CD4-positive, alpha-beta T cell (primary cell): ENCODE measurements around the gene GRIN3B. TPM values are rescaled to one million over a fixed set of nuclear protein-coding genes. Genes with fewer than 3 reads are reported as not detected.
A peak's percentile ranks its signal among the peaks of the same experiment; 100 is the strongest.

Source experiments
- ATAC-seq: fragments of 200-7000 bp; cut with Tn5 transposase; one replicate; pipeline ENCODE4 v1.10.0; 2022; ENCODE audit warnings: mild to moderate bottlenecking; ENCODE audit not compliant: poor library complexity
- CTCF ChIA-PET: fragments of 350-600 bp; sonication (Branson Sonifier 250); formaldehyde crosslinking; loops from one replicate; lab custom pipeline; 2021; ENCODE audit warnings: antibody characterized with exemption, inconsistent platforms; lab: Charles Lee
- POLR2A ChIA-PET: fragments of 350-600 bp; sonication (Branson Sonifier 250); formaldehyde crosslinking; loops from one replicate; lab custom pipeline; 2021; ENCODE audit warnings: antibody characterized with exemption, inconsistent platforms; lab: Charles Lee
- DNase-seq, 14 experiments: peaks; one replicate each; pipeline ENCODE4 v3.0.0-alpha.2; 2013 to 2020; ENCODE audit warnings: mixed read lengths in 2 of 14
- H3K27ac ChIP-seq, 2 donors: one replicate each; pipeline versions ENCODE4 v1.5.1 to v1.7.0; 2013; ENCODE audit warnings: low read length in 2 of 2, low read depth in 1 of 2, mild to moderate bottlenecking in 1 of 2
- H3K27me3 ChIP-seq, 2 experiments: 1 replicate in 1 of 2; 2 replicates in 1 of 2; pipeline versions ENCODE4 v1.6.1 to v1.7.0; 2013; ENCODE audit warnings: low read length in 2 of 2, control low read depth in 1 of 2, mild to moderate bottlenecking in 1 of 2, moderate library complexity in 1 of 2; ENCODE audit not compliant: insufficient read depth in 2 of 2, control insufficient read depth in 1 of 2
- H3K36me3 ChIP-seq: one replicate; pipeline ENCODE4 v1.6.1; 2013; ENCODE audit warnings: low read length, control low read depth; ENCODE audit not compliant: insufficient read depth
- H3K4me1 ChIP-seq: one replicate; pipeline ENCODE4 v1.6.1; 2013; ENCODE audit warnings: low read length, control low read depth; ENCODE audit not compliant: insufficient read depth
- H3K4me3 ChIP-seq: one replicate; pipeline ENCODE4 v1.5.1; 2013; ENCODE audit warnings: mild to moderate bottlenecking, low read length, moderate library complexity
- H3K9me3 ChIP-seq, 2 experiments: 1 replicate in 1 of 2; 2 replicates in 1 of 2; pipeline versions ENCODE4 v1.6.1 to v1.7.0; 2013; ENCODE audit warnings: low read length in 2 of 2, mild to moderate bottlenecking in 2 of 2, control low read depth in 1 of 2, moderate library complexity in 1 of 2; ENCODE audit not compliant: control insufficient read depth in 1 of 2, insufficient read depth in 1 of 2
- H3K27ac Mint-ChIP-seq: one replicate; pipeline ENCODE4 v1.8.0; 2020; ENCODE audit warnings: mixed read lengths
- H3K27me3 Mint-ChIP-seq: one replicate; pipeline ENCODE4 v1.8.0; 2021; ENCODE audit warnings: mixed read lengths
- H3K36me3 Mint-ChIP-seq: one replicate; pipeline ENCODE4 v1.8.0; 2021; ENCODE audit warnings: low read depth, mixed read lengths
- H3K4me1 Mint-ChIP-seq: one replicate; pipeline ENCODE4 v1.8.0; 2021; ENCODE audit warnings: low read depth, mixed read lengths
- H3K4me3 Mint-ChIP-seq: one replicate; pipeline ENCODE4 v1.8.0; 2020; ENCODE audit warnings: mild to moderate bottlenecking, mixed read lengths
- H3K9me3 Mint-ChIP-seq: one replicate; pipeline ENCODE4 v1.8.0; 2020; ENCODE audit warnings: mixed read lengths
- CTCF ChIP-seq: fragments of 200-600 bp; IDR thresholded peaks from one replicate; pipeline ENCODE4 v1.8.0; 2022; ENCODE audit warnings: antibody characterized with exemption, mild to moderate bottlenecking
- intact Hi-C, 2 experiments: fragments of 100-400 bp; cut with DNase I in 1 of 2; cut with micrococcal nuclease in 1 of 2; formaldehyde crosslinking; loops; one replicate each; pipeline versions ENCODE4 v1.15.1 to v1.9.0; 2023 to 2025; cut with DNase I, micrococcal nuclease
- total RNA-seq, 174 experiments: library from RNA in 2 of 174; stranded (reverse) in 2 of 174; gene quantifications; one replicate each; pipeline ENCODE4 v1.2.3 and lab custom pipeline; 2021 to 2026

GRIN3B gene
- total RNA-seq, 2 experiments from 2014 or later: 0.17 to 0.22 TPM

GRCh38 chr19:993831-994393 is 6.3 kb upstream of the GRIN3B start:
- Histone ChIP-seq H3K4me1 (peaks cover 23% of the 10 kb centered on the region), H3K9me3 (no peaks in the 10 kb centered on the region), H3K27ac (no peak overlapping the region), H3K36me3 (peaks cover 29% of the 10 kb centered on the region), H3K27me3 (peaks cover 12 to 26% of the 10 kb centered on the region in 2 experiments), H3K4me3 (no peak overlapping the region)
- no peaks in the 10 kb centered on the region for H3K9me3 Mint-ChIP-seq
- H3K36me3 Mint-ChIP-seq: peaks cover 23% of the 10 kb centered on the region
- peaks cover 9% of the 10 kb centered on the region for H3K4me1 Mint-ChIP-seq
- intact Hi-C loops: no loop called here
- no peak for ATAC-seq
- CTCF ChIA-PET: no interaction called here
- H3K4me3 Mint-ChIP-seq: no peak overlapping the region
- no peak overlapping the region for H3K27ac Mint-ChIP-seq
- peak in 1 of 14 experiments; percentile 52 for DNase-seq
- POLR2A ChIA-PET: no interaction called here
- peaks cover 18% of the 10 kb centered on the region for H3K27me3 Mint-ChIP-seq
- no peak for TF ChIP-seq CTCF

- DNase-seq (no peak), ATAC-seq (no peak)
- H3K36me3 Mint-ChIP-seq: peaks cover 23% of the 10 kb centered on the region
- no peak overlapping the region for H3K27ac ChIP-seq
- H3K27ac Mint-ChIP-seq: no peak overlapping the region
- no peak for TF ChIP-seq CTCF
- no peaks in the 10 kb centered on the region for H3K9me3 ChIP-seq
- ChIA-PET CTCF (no interaction called here), POLR2A (no interaction called here)
- no peak overlapping the region for H3K4me3 Mint-ChIP-seq
- peaks cover 18 to 33% of the 10 kb centered on the region in 2 experiments for H3K27me3 ChIP-seq
- H3K4me1 Mint-ChIP-seq: peaks cover 13% of the 10 kb centered on the region
- peaks cover 24% of the 10 kb centered on the region for H3K27me3 Mint-ChIP-seq
- peaks cover 29% of the 10 kb centered on the region for H3K36me3 ChIP-seq
- H3K4me3 ChIP-seq: no peak overlapping the region
- H3K4me1 ChIP-seq: peaks cover 19% of the 10 kb centered on the region
- no peaks in the 10 kb centered on the region for H3K9me3 Mint-ChIP-seq
- intact Hi-C loops: no loop called here
Observed at GRCh38 chr19:994516-994915, 5.7 kb upstream of the GRIN3B start.

GRCh38 chr19:995051-995827 is 5.0 kb upstream of the GRIN3B start:
- Mint-ChIP-seq H3K9me3 (no peaks in the 10 kb centered on the region), H3K36me3 (peaks cover 23% of the 10 kb centered on the region), H3K4me1 (peaks cover 13% of the 10 kb centered on the region), H3K4me3 (no peak overlapping the region), H3K27me3 (peaks cover 24% of the 10 kb centered on the region), H3K27ac (no peak overlapping the region)
- no peak for DNase-seq
- H3K27me3 ChIP-seq: peaks cover 20 to 36% of the 10 kb centered on the region in 2 experiments
- H3K36me3 ChIP-seq: peaks cover 28% of the 10 kb centered on the region
- ATAC-seq: no peak
- H3K9me3 ChIP-seq: no peaks in the 10 kb centered on the region
- TF ChIP-seq CTCF: no peak
- POLR2A ChIA-PET: interaction anchor here (0.6 to 1.3 kb wide), 2 partner anchors 11 to 97 kb away, joined by 3 to 5 read pairs; partner anchors contain the start of gene WDR18
- H3K27ac ChIP-seq: no peak overlapping the region
- H3K4me1 ChIP-seq: peaks cover 22% of the 10 kb centered on the region
- H3K4me3 ChIP-seq: no peak overlapping the region
- CTCF ChIA-PET: interaction anchor here (1.5 kb wide), 1 partner anchor 249 kb away, joined by 3 read pairs; no protein-coding TSS in a partner anchor
- intact Hi-C loops: no loop called here
